Loucy (cell line): ENCODE data around the gene SCGB1A1.

Experiments used
- H2AFZ ChIP-seq: fragments of 200-600 bp; sonication (generic); 2 replicates; pipeline ENCODE4 v1.6.0; 2016; ENCODE audit warnings: antibody characterized with exemption, mild to moderate bottlenecking, low read length, moderate library complexity
- H3F3A ChIP-seq: fragments of 200-600 bp; 2 replicates; pipeline ENCODE4 v1.6.0; 2016; ENCODE audit warnings: antibody characterized with exemption, low read depth, mild to moderate bottlenecking
- H3K27me3 ChIP-seq: fragments of 200-600 bp; sonication (generic); 2 replicates; pipeline ENCODE4 v1.6.1; 2014; ENCODE audit warnings: low read length, mild to moderate bottlenecking; ENCODE audit not compliant: insufficient read depth, poor library complexity, severe bottlenecking
- H3K36me3 ChIP-seq: fragments of 200-600 bp; sonication (generic); 2 replicates; pipeline ENCODE4 v1.6.1; 2016; ENCODE audit warnings: low read length; ENCODE audit not compliant: insufficient read depth
- H3K4me1 ChIP-seq: fragments of 200-600 bp; sonication (generic); 2 replicates; pipeline ENCODE4 v1.5.1; 2014; ENCODE audit warnings: low read length, mild to moderate bottlenecking; ENCODE audit not compliant: insufficient read depth, poor library complexity, severe bottlenecking
- H3K4me2 ChIP-seq: fragments of 200-600 bp; sonication (generic); 2 replicates; pipeline ENCODE4 v1.6.0; 2014; ENCODE audit warnings: antibody characterized with exemption, low read length, low read depth, mild to moderate bottlenecking; ENCODE audit not compliant: poor library complexity, severe bottlenecking
- H3K4me3 ChIP-seq: fragments of 200-600 bp; sonication (generic); 2 replicates; pipeline ENCODE4 v1.5.1; 2014; ENCODE audit warnings: low read length, mild to moderate bottlenecking, mixed read lengths; ENCODE audit not compliant: poor library complexity, severe bottlenecking
- H3K79me2 ChIP-seq: fragments of 200-600 bp; sonication (generic); 2 replicates; pipeline ENCODE4 v1.6.1; 2014; ENCODE audit warnings: low read length; ENCODE audit not compliant: insufficient read depth
- H3K9ac ChIP-seq: fragments of 200-600 bp; sonication (generic); 2 replicates; pipeline ENCODE4 v1.6.0; 2014; ENCODE audit warnings: mild to moderate bottlenecking, low read depth, low read length, moderate library complexity; ENCODE audit not compliant: poor library complexity, severe bottlenecking
- H3K9me2 ChIP-seq: fragments of 200-600 bp; sonication (generic); replicated peaks from 2 replicates; pipeline ENCODE4 v1.6.1; 2016; ENCODE audit warnings: low read depth, low read length, mixed read lengths
- H3K9me3 ChIP-seq: fragments of 200-600 bp; sonication (generic); 2 replicates; pipeline ENCODE4 v1.6.1; 2014; ENCODE audit warnings: mild to moderate bottlenecking, antibody characterized with exemption, low read length, low read depth; ENCODE audit not compliant: insufficient read depth
- H4K20me1 ChIP-seq: fragments of 200-600 bp; sonication (generic); 2 replicates; pipeline ENCODE4 v1.6.0; 2014; ENCODE audit warnings: antibody characterized with exemption, low read length, mild to moderate bottlenecking; ENCODE audit not compliant: insufficient read depth, poor library complexity, severe bottlenecking
- EZH2phosphoT487 ChIP-seq: fragments of 200-600 bp; IDR thresholded peaks from 2 replicates; pipeline ENCODE4 v1.6.1; 2018; ENCODE audit warnings: antibody characterized with exemption, mild to moderate bottlenecking, moderate library complexity, borderline replicate concordance
- TF ChIP-seq, protein P1 (sequence below): fragments of 200-600 bp; sonication (generic); conservative IDR thresholded peaks from 2 replicates; pipeline ENCODE4 v1.5.1; 2014; ENCODE audit warnings: mild to moderate bottlenecking, antibody characterized with exemption, low read length

The SCGB1A1 gene

DNA sequence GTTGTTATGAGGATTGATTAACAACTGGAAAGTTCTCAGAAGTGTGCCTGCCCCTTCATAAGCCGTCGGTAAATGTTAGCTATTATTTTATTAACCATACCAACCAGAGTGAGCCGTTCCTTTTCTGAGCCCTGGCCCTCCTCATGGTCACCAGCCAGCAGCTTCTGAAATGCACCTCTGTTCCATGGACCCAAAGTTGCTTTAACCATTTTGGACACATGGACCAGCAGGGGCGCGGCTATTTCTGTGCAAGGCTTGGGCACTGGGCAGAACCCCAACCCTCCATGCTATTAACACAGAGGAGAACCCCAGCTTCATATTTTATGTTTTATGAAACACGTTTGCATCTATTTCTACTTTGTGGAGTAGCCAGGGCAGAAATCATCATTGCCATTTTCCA lies 18.6 kb upstream of the SCGB1A1 start:
- TF ChIP-seq EZH2phosphoT487 = no peak
- TF ChIP-seq, protein P1, sequence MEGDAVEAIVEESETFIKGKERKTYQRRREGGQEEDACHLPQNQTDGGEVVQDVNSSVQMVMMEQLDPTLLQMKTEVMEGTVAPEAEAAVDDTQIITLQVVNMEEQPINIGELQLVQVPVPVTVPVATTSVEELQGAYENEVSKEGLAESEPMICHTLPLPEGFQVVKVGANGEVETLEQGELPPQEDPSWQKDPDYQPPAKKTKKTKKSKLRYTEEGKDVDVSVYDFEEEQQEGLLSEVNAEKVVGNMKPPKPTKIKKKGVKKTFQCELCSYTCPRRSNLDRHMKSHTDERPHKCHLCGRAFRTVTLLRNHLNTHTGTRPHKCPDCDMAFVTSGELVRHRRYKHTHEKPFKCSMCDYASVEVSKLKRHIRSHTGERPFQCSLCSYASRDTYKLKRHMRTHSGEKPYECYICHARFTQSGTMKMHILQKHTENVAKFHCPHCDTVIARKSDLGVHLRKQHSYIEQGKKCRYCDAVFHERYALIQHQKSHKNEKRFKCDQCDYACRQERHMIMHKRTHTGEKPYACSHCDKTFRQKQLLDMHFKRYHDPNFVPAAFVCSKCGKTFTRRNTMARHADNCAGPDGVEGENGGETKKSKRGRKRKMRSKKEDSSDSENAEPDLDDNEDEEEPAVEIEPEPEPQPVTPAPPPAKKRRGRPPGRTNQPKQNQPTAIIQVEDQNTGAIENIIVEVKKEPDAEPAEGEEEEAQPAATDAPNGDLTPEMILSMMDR = no peak
- H3K4me2 ChIP-seq = no peak overlapping the region

DNA sequence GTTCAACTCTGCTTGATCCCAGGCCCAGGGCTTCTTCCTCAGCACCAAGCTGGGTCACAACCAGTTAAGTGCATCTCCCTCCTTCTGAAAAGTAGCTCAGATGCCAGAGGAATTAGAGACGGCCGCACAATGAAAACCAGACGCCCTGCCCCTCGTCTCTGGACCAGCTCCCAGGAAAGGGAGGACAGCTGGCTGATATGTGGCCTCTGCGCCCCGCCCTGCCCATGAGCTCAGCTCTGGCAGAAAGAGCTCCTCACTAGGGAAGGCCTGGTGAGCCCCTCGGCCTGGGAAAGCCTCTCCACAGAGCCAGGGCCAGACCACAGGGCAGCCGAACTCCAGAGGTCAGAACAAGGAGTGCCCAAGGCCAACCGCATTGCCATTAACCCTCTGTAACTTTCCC lies 18.1 kb upstream of the SCGB1A1 start:
- H3K4me2 ChIP-seq = no peak overlapping the region
- H3K79me2 ChIP-seq = no peaks in the 10 kb centered on the region
- H3K4me3 ChIP-seq = no peak overlapping the region
- H3K9me3 ChIP-seq = no peaks in the 10 kb centered on the region
- no peaks in the 10 kb centered on the region for H3K36me3 ChIP-seq
- TF ChIP-seq, protein P1 = no peak
- no peak overlapping the region for H3K9ac ChIP-seq
- H3F3A ChIP-seq = no peaks in the 10 kb centered on the region
- no peaks in the 10 kb centered on the region for H3K27me3 ChIP-seq
- H2AFZ ChIP-seq = no peak overlapping the region
- no peaks in the 10 kb centered on the region for H3K4me1 ChIP-seq
- no peaks in the 10 kb centered on the region for H3K9me2 ChIP-seq
- no peaks in the 10 kb centered on the region for H4K20me1 ChIP-seq

More for the DNA sequence above, 18.6 kb upstream of the SCGB1A1 start:
- H3K4me1 ChIP-seq = no peaks in the 10 kb centered on the region
- no peaks in the 10 kb centered on the region for H3F3A ChIP-seq
- H3K79me2 ChIP-seq = no peaks in the 10 kb centered on the region
- no peaks in the 10 kb centered on the region for H3K36me3 ChIP-seq
- no peak overlapping the region for H2AFZ ChIP-seq
- H3K9ac ChIP-seq = no peak overlapping the region
- no peaks in the 10 kb centered on the region for H3K9me3 ChIP-seq
- H3K9me2 ChIP-seq = no peaks in the 10 kb centered on the region
- no peak overlapping the region for H3K4me3 ChIP-seq
- H3K27me3 ChIP-seq = no peaks in the 10 kb centered on the region
- H4K20me1 ChIP-seq = no peaks in the 10 kb centered on the region

DNA sequence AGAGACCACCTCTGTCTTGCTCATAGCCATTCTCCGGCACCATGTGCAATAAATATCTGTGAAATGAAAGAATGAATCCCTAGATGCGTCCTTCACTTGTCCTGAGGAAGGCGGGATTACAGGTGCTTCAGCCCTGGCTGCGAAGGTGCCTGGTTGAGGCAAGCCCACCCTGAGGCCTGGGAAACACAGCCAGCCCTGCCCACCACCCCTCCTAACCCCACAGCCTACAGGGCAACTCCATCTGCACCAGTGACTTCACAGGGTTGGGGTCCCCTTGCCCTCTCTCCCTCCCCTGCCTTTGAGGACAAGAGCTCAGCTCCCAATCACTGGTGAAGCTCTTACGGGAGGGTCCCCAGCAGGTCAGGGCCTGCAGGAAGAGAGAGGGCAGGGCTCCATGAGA lies 17.5 kb upstream of the SCGB1A1 start:
- H3K4me3 ChIP-seq = no peak overlapping the region
- H3K9me3 ChIP-seq = no peaks in the 10 kb centered on the region
- no peak overlapping the region for H2AFZ ChIP-seq
- no peaks in the 10 kb centered on the region for H3K36me3 ChIP-seq
- TF ChIP-seq, protein P1 = no peak
- TF ChIP-seq EZH2phosphoT487 = no peak
- no peak overlapping the region for H3K9ac ChIP-seq
- H4K20me1 ChIP-seq = no peaks in the 10 kb centered on the region
- no peaks in the 10 kb centered on the region for H3F3A ChIP-seq
- H3K79me2 ChIP-seq = no peaks in the 10 kb centered on the region
- H3K4me2 ChIP-seq = no peak overlapping the region
- no peaks in the 10 kb centered on the region for H3K4me1 ChIP-seq
- H3K27me3 ChIP-seq = no peaks in the 10 kb centered on the region
- no peaks in the 10 kb centered on the region for H3K9me2 ChIP-seq
